ENCODE results near the gene CIDEC. TPM values are rescaled to one million over a fixed set of nuclear protein-coding genes. Genes with fewer than 3 reads are reported as not detected.

The CIDEC gene
- total RNA-seq, 1 experiment from 2014 or later = not detected

GRCh38 chr3:9914559-9915253 lies 34.7 kb upstream of the CIDEC start:
- no peak overlapping the region for H2AFZ ChIP-seq (ENCODE audit: low read length)
- H3K4me3 ChIP-seq (ENCODE audit: low read length) = no peak overlapping the region
- no peaks in the 10 kb centered on the region for H4K20me1 ChIP-seq (ENCODE audit: insufficient read depth, low read depth, low read length)
- H3K9ac ChIP-seq (ENCODE audit: low read length) = no peak overlapping the region
- H3K36me3 ChIP-seq (ENCODE audit: insufficient read depth, low read length) = no peaks in the 10 kb centered on the region
- H3K9me2 ChIP-seq (replicated peaks; ENCODE audit: insufficient read depth, low read length) = no peaks in the 10 kb centered on the region
- H3K27me3 ChIP-seq (ENCODE audit: low read length) = no peaks in the 10 kb centered on the region
- H3K79me2 ChIP-seq (ENCODE audit: low read length) = no peaks in the 10 kb centered on the region
- H3K9me3 ChIP-seq (ENCODE audit: low read length) = no peaks in the 10 kb centered on the region
- no peak for DNase-seq
- no peak overlapping the region for H3K4me2 ChIP-seq (ENCODE audit: low read depth, low read length, poor library complexity, severe bottlenecking)
- no peak overlapping the region for H3K27ac ChIP-seq (ENCODE audit: low read length)
- no peaks in the 10 kb centered on the region for H3K4me1 ChIP-seq (ENCODE audit: low read length)

GRCh38 chr3:9914011-9914410 lies 34.0 kb upstream of the CIDEC start:
- H3K9me2 ChIP-seq (replicated peaks; ENCODE audit: insufficient read depth, low read length) = no peaks in the 10 kb centered on the region
- H3K27ac ChIP-seq (ENCODE audit: low read length) = no peak overlapping the region
- no peaks in the 10 kb centered on the region for H3K27me3 ChIP-seq (ENCODE audit: low read length)
- H3K79me2 ChIP-seq (ENCODE audit: low read length) = no peaks in the 10 kb centered on the region
- no peak overlapping the region for H3K9ac ChIP-seq (ENCODE audit: low read length)
- H3K36me3 ChIP-seq (ENCODE audit: insufficient read depth, low read length) = no peaks in the 10 kb centered on the region
- H4K20me1 ChIP-seq (ENCODE audit: insufficient read depth, low read depth, low read length) = no peaks in the 10 kb centered on the region
- H3K4me3 ChIP-seq (ENCODE audit: low read length) = no peak overlapping the region
- no peaks in the 10 kb centered on the region for H3K9me3 ChIP-seq (ENCODE audit: low read length)
- peak; percentile 35 for DNase-seq
- H3K4me2 ChIP-seq (ENCODE audit: low read depth, low read length, poor library complexity, severe bottlenecking) = no peak overlapping the region
- no peak overlapping the region for H2AFZ ChIP-seq (ENCODE audit: low read length)
- no peaks in the 10 kb centered on the region for H3K4me1 ChIP-seq (ENCODE audit: low read length)

- Histone ChIP-seq H3K4me2 (ENCODE audit: low read depth, low read length, poor library complexity, severe bottlenecking) (no peak overlapping the region), H3K79me2 (ENCODE audit: low read length) (no peaks in the 10 kb centered on the region), H3K36me3 (ENCODE audit: insufficient read depth, low read length) (no peaks in the 10 kb centered on the region), H3K9ac (ENCODE audit: low read length) (no peak overlapping the region), H3K27me3 (ENCODE audit: low read length) (no peaks in the 10 kb centered on the region), H3K9me2 (replicated peaks; ENCODE audit: insufficient read depth, low read length) (no peaks in the 10 kb centered on the region), H3K4me3 (ENCODE audit: low read length) (no peak overlapping the region), H2AFZ (ENCODE audit: low read length) (no peak overlapping the region), H4K20me1 (ENCODE audit: insufficient read depth, low read depth, low read length) (no peaks in the 10 kb centered on the region), H3K4me1 (ENCODE audit: low read length) (no peaks in the 10 kb centered on the region), H3K27ac (ENCODE audit: low read length) (no peak overlapping the region), H3K9me3 (ENCODE audit: low read length) (no peaks in the 10 kb centered on the region)
- no peak for DNase-seq
Observed at GRCh38 chr3:9913601-9914000, 33.5 kb upstream of the CIDEC start.

- Histone ChIP-seq H3K9me3 (ENCODE audit: low read length) (no peaks in the 10 kb centered on the region), H3K4me2 (ENCODE audit: low read depth, low read length, poor library complexity, severe bottlenecking) (no peak overlapping the region), H3K4me1 (ENCODE audit: low read length) (no peaks in the 10 kb centered on the region), H3K79me2 (ENCODE audit: low read length) (no peaks in the 10 kb centered on the region), H2AFZ (ENCODE audit: low read length) (no peak overlapping the region), H3K36me3 (ENCODE audit: insufficient read depth, low read length) (no peaks in the 10 kb centered on the region), H3K27me3 (ENCODE audit: low read length) (no peaks in the 10 kb centered on the region), H3K4me3 (ENCODE audit: low read length) (no peak overlapping the region), H4K20me1 (ENCODE audit: insufficient read depth, low read depth, low read length) (no peaks in the 10 kb centered on the region), H3K27ac (ENCODE audit: low read length) (no peak overlapping the region), H3K9me2 (replicated peaks; ENCODE audit: insufficient read depth, low read length) (no peaks in the 10 kb centered on the region), H3K9ac (ENCODE audit: low read length) (no peak overlapping the region)
- DNase-seq = no peak
Observed at GRCh38 chr3:9912294-9912935, 32.4 kb upstream of the CIDEC start.

- Histone ChIP-seq H3K36me3 (ENCODE audit: insufficient read depth, low read length) (no peaks in the 10 kb centered on the region), H3K4me1 (ENCODE audit: low read length) (no peaks in the 10 kb centered on the region), H3K9me3 (ENCODE audit: low read length) (no peaks in the 10 kb centered on the region), H3K9ac (ENCODE audit: low read length) (no peak overlapping the region), H3K4me3 (ENCODE audit: low read length) (no peak overlapping the region), H2AFZ (ENCODE audit: low read length) (no peak overlapping the region), H3K27me3 (ENCODE audit: low read length) (no peaks in the 10 kb centered on the region), H4K20me1 (ENCODE audit: insufficient read depth, low read depth, low read length) (no peaks in the 10 kb centered on the region), H3K79me2 (ENCODE audit: low read length) (no peaks in the 10 kb centered on the region), H3K9me2 (replicated peaks; ENCODE audit: insufficient read depth, low read length) (no peaks in the 10 kb centered on the region), H3K27ac (ENCODE audit: low read length) (no peak overlapping the region), H3K4me2 (ENCODE audit: low read depth, low read length, poor library complexity, severe bottlenecking) (no peak overlapping the region)
- DNase-seq = no peak
Observed at GRCh38 chr3:9911863-9912262, 31.8 kb upstream of the CIDEC start.

- Histone ChIP-seq H3K4me2 (ENCODE audit: low read depth, low read length, poor library complexity, severe bottlenecking) (no peak overlapping the region), H3K4me3 (ENCODE audit: low read length) (no peak overlapping the region), H3K36me3 (ENCODE audit: insufficient read depth, low read length) (no peaks in the 10 kb centered on the region), H3K9me3 (ENCODE audit: low read length) (no peaks in the 10 kb centered on the region), H3K79me2 (ENCODE audit: low read length) (no peaks in the 10 kb centered on the region), H3K9ac (ENCODE audit: low read length) (no peak overlapping the region), H3K9me2 (replicated peaks; ENCODE audit: insufficient read depth, low read length) (no peaks in the 10 kb centered on the region), H3K27ac (ENCODE audit: low read length) (no peak overlapping the region), H3K4me1 (ENCODE audit: low read length) (no peaks in the 10 kb centered on the region), H2AFZ (ENCODE audit: low read length) (no peak overlapping the region), H4K20me1 (ENCODE audit: insufficient read depth, low read depth, low read length) (no peaks in the 10 kb centered on the region), H3K27me3 (ENCODE audit: low read length) (no peaks in the 10 kb centered on the region)
- DNase-seq = no peak
Observed at GRCh38 chr3:9909221-9910013, 29.4 kb upstream of the CIDEC start.

GRCh38 chr3:9908286-9908685 lies 28.2 kb upstream of the CIDEC start:
- H4K20me1 ChIP-seq (ENCODE audit: insufficient read depth, low read depth, low read length) = no peaks in the 10 kb centered on the region
- no peak overlapping the region for H2AFZ ChIP-seq (ENCODE audit: low read length)
- no peak overlapping the region for H3K27ac ChIP-seq (ENCODE audit: low read length)
- no peaks in the 10 kb centered on the region for H3K9me2 ChIP-seq (replicated peaks; ENCODE audit: insufficient read depth, low read length)
- no peak overlapping the region for H3K9ac ChIP-seq (ENCODE audit: low read length)
- H3K27me3 ChIP-seq (ENCODE audit: low read length) = no peaks in the 10 kb centered on the region
- no peak overlapping the region for H3K4me2 ChIP-seq (ENCODE audit: low read depth, low read length, poor library complexity, severe bottlenecking)
- no peaks in the 10 kb centered on the region for H3K4me1 ChIP-seq (ENCODE audit: low read length)
- no peaks in the 10 kb centered on the region for H3K9me3 ChIP-seq (ENCODE audit: low read length)
- H3K36me3 ChIP-seq (ENCODE audit: insufficient read depth, low read length) = no peaks in the 10 kb centered on the region
- no peak for DNase-seq
- H3K4me3 ChIP-seq (ENCODE audit: low read length) = no peak overlapping the region
- H3K79me2 ChIP-seq (ENCODE audit: low read length) = no peaks in the 10 kb centered on the region

- Histone ChIP-seq H3K9me2 (replicated peaks; ENCODE audit: insufficient read depth, low read length) (no peaks in the 10 kb centered on the region), H3K4me1 (ENCODE audit: low read length) (no peaks in the 10 kb centered on the region), H3K79me2 (ENCODE audit: low read length) (no peaks in the 10 kb centered on the region), H3K27me3 (ENCODE audit: low read length) (no peaks in the 10 kb centered on the region), H4K20me1 (ENCODE audit: insufficient read depth, low read depth, low read length) (no peaks in the 10 kb centered on the region), H3K36me3 (ENCODE audit: insufficient read depth, low read length) (no peaks in the 10 kb centered on the region), H3K27ac (ENCODE audit: low read length) (no peak overlapping the region), H2AFZ (ENCODE audit: low read length) (no peak overlapping the region), H3K4me3 (ENCODE audit: low read length) (no peak overlapping the region), H3K9ac (ENCODE audit: low read length) (no peak overlapping the region), H3K4me2 (ENCODE audit: low read depth, low read length, poor library complexity, severe bottlenecking) (no peak overlapping the region), H3K9me3 (ENCODE audit: low read length) (no peaks in the 10 kb centered on the region)
- no peak for DNase-seq
Observed at GRCh38 chr3:9906480-9906879, 26.4 kb upstream of the CIDEC start.
